Neuronal stem cell (in vitro differentiated cells): Measurements from ENCODE around the gene RFX4.

Source experiments
- DNase-seq: peaks from one replicate; pipeline ENCODE4 v3.0.0-alpha.2; 2013; ENCODE audit warnings: low spot score
- H2AFZ ChIP-seq: one replicate; pipeline ENCODE4 v1.6.1; 2013; ENCODE audit warnings: mild to moderate bottlenecking, low read length, inconsistent platforms
- H2AK5ac ChIP-seq: 2 replicates; pipeline ENCODE4 v1.6.1; 2013; ENCODE audit warnings: low read depth, mild to moderate bottlenecking, inconsistent platforms, low read length, moderate library complexity, mixed read lengths
- H2BK120ac ChIP-seq: 2 replicates; pipeline ENCODE4 v1.6.1; 2013; ENCODE audit warnings: low read depth, mild to moderate bottlenecking, inconsistent platforms, low read length, moderate library complexity, mixed read lengths
- H2BK12ac ChIP-seq: one replicate; pipeline ENCODE4 v1.6.1; 2013; ENCODE audit warnings: low read length, inconsistent platforms
- H2BK15ac ChIP-seq: 2 replicates; pipeline ENCODE4 v1.6.1; 2013; ENCODE audit warnings: mild to moderate bottlenecking, low read length, inconsistent platforms, mixed read lengths
- H2BK5ac ChIP-seq: one replicate; pipeline ENCODE4 v1.6.1; 2013; ENCODE audit warnings: inconsistent platforms, mild to moderate bottlenecking, low read length, moderate library complexity
- H3K14ac ChIP-seq: one replicate; pipeline ENCODE4 v1.6.1; 2013; ENCODE audit warnings: low read length, inconsistent platforms
- H3K18ac ChIP-seq: 2 replicates; pipeline ENCODE4 v1.6.1; 2013; ENCODE audit warnings: low read length, inconsistent platforms
- H3K23ac ChIP-seq: 2 replicates; pipeline ENCODE4 v1.6.1; 2013; ENCODE audit warnings: low read depth, mild to moderate bottlenecking, mixed read lengths, low read length, inconsistent platforms; ENCODE audit not compliant: poor library complexity
- H3K27ac ChIP-seq: replicated peaks from 3 replicates; pipeline ENCODE4 v1.5.1; 2013; ENCODE audit warnings: low read length, inconsistent platforms
- H3K27me3 ChIP-seq, 3 experiments: 2 replicates each; pipeline ENCODE4 v1.6.1; 2013; ENCODE audit warnings: low read length in 3 of 3, mild to moderate bottlenecking in 2 of 3, inconsistent platforms in 1 of 3, low read depth in 1 of 3, mixed read lengths in 1 of 3, moderate library complexity in 1 of 3; ENCODE audit not compliant: control insufficient read depth in 3 of 3, insufficient read depth in 3 of 3
- H3K36me3 ChIP-seq, 2 donors: replicated peaks in 1 of 2; 2 replicates each; pipeline ENCODE4 v1.6.1; 2013; ENCODE audit warnings: low read length in 2 of 2; ENCODE audit not compliant: control insufficient read depth in 2 of 2, insufficient read depth in 2 of 2
- H3K4ac ChIP-seq: 2 replicates; pipeline ENCODE4 v1.6.1; 2013; ENCODE audit warnings: inconsistent platforms, mild to moderate bottlenecking, low read length, moderate library complexity
- H3K4me1 ChIP-seq, 2 donors: 1 replicate in 1 of 2; 2 replicates in 1 of 2; pipeline ENCODE4 v1.6.1; 2013; ENCODE audit warnings: low read length in 2 of 2, low read depth in 1 of 2; ENCODE audit not compliant: control insufficient read depth in 2 of 2, insufficient read depth in 1 of 2
- H3K4me2 ChIP-seq: one replicate; pipeline ENCODE4 v1.6.1; 2013; ENCODE audit warnings: mild to moderate bottlenecking, low read length, inconsistent platforms; ENCODE audit not compliant: insufficient read depth, poor library complexity, severe bottlenecking
- H3K4me3 ChIP-seq, 2 donors: 2 replicates each; pipeline ENCODE4 v1.5.1; 2013; ENCODE audit warnings: low read length in 2 of 2, mild to moderate bottlenecking in 2 of 2, inconsistent platforms in 1 of 2, moderate library complexity in 1 of 2
- H3K79me1 ChIP-seq: one replicate; pipeline ENCODE4 v1.6.1; 2013; ENCODE audit warnings: low read depth, mild to moderate bottlenecking, inconsistent platforms, low read length, moderate library complexity
- H3K9ac ChIP-seq: one replicate; pipeline ENCODE4 v1.6.1; 2013; ENCODE audit warnings: mild to moderate bottlenecking, low read depth, low read length, inconsistent platforms; ENCODE audit not compliant: poor library complexity
- H3K9me3 ChIP-seq, 2 donors: replicated peaks in 1 of 2; 2 replicates each; pipeline versions ENCODE3 to v1.6.1; 2013; ENCODE audit warnings: low read length in 2 of 2, mild to moderate bottlenecking in 2 of 2, inconsistent platforms in 1 of 2, low read depth in 1 of 2, mixed read lengths in 1 of 2, moderate library complexity in 1 of 2; ENCODE audit not compliant: control insufficient read depth in 2 of 2, insufficient read depth in 1 of 2
- H4K8ac ChIP-seq: one replicate; pipeline ENCODE4 v1.6.1; 2013; ENCODE audit warnings: low read depth, mild to moderate bottlenecking, inconsistent platforms, low read length, moderate library complexity
- H4K91ac ChIP-seq: one replicate; pipeline ENCODE4 v1.6.1; 2013; ENCODE audit warnings: low read length, low read depth, mild to moderate bottlenecking, inconsistent platforms; ENCODE audit not compliant: poor library complexity
- WGBS, 2 donors: extraction: QIAGEN DNeasy Blood & Tissue Kit; methylation state at CpG; one replicate each; pipeline ENCODE4 v1.1.7; 2013; ENCODE audit warnings: missing lambda C conversion rate in 2 of 2, mixed read lengths in 1 of 2; ENCODE audit not compliant: insufficient read length in 2 of 2, insufficient replicate concordance in 1 of 2; ENCODE audit errors: extremely low coverage in 2 of 2; 5-methylcytosine and 5-hydroxymethylcytosine counted together

The RFX4 gene

DNA sequence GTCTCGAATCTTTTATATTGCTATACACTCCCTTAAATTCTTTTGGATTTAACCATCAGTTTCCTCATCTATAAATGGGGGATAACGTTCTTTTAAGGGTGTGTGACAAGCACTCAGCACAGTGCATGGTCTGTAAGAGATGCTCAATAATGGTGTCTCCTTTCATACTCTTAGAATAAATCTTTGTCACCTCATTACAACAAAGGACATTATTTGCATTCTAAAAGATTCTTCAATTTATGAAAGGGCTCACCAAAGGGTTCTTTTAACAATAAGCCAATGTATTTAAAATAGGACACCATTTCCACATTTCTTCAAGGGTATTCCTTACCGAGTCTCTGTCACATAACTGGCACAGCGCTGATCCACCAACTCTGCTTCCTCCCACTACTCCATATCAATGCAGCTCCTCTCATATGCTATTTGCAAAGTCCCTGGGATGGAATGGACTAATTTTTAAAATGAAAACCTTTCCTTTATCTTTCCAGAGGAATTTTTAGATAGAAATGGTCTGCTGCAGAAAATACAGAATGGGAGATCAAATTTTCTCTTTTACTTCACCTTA lies 162.5 kb downstream of the RFX4 start:
- H3K36me3 ChIP-seq = peaks cover 0 to 98% of the 10 kb centered on the region in 2 donors

DNA sequence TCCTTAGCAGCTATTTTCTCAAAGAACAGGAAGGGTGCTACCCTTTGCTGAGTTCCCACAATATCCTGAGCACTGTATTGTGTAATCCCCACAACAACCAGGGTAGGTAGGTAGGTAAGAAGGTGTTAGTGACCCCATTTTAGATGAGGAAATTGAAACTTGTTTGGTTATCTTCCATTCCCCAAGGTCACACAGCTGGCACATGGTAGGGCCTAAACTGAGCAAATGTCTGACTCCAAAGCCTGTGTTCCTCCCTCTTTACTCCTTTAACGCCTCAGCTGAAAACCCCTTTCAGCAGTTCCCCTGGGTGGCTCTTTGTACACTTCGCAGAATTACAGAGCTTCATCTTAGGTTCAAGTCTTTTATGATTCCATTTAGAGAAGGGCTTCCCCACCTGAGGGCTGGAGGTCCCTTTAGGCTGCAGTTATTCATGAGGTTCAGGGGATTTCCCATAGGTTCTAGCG lies 165.2 kb downstream of the RFX4 start:
- H3K4me3 ChIP-seq = no peak overlapping the region
- WGBS, 2 donors = no CpG with 5 or more reads among the region's 3 CpGs
- no peak overlapping the region for H2BK120ac ChIP-seq
- H4K8ac ChIP-seq = no peak overlapping the region
- no peak overlapping the region for H3K9ac ChIP-seq
- no peak overlapping the region for H3K18ac ChIP-seq
- no peak overlapping the region for H2BK15ac ChIP-seq
- peaks cover 0 to 85% of the 10 kb centered on the region in 2 donors for H3K36me3 ChIP-seq
- H2BK5ac ChIP-seq = no peak overlapping the region
- H3K23ac ChIP-seq = no peak overlapping the region
- no peaks in the 10 kb centered on the region for H3K27me3 ChIP-seq
- H3K9me3 ChIP-seq = peaks cover 3 to 8% of the 10 kb centered on the region in 2 donors
- H3K79me1 ChIP-seq = no peaks in the 10 kb centered on the region
- no peak overlapping the region for H4K91ac ChIP-seq
- no peak overlapping the region for H2AFZ ChIP-seq
- no peak overlapping the region for H3K27ac ChIP-seq
- H2AK5ac ChIP-seq = no peak overlapping the region
- no peak for DNase-seq
- H3K4me1 ChIP-seq = peaks cover 0 to 7% of the 10 kb centered on the region in 2 donors
- H2BK12ac ChIP-seq = no peak overlapping the region
- no peak overlapping the region for H3K4me2 ChIP-seq
- no peak overlapping the region for H3K4ac ChIP-seq
- H3K14ac ChIP-seq = no peak overlapping the region

More for the DNA sequence above, 162.5 kb downstream of the RFX4 start:
- H2BK120ac ChIP-seq = no peak overlapping the region
- no peak overlapping the region for H3K14ac ChIP-seq
- no peak overlapping the region for H3K4me2 ChIP-seq
- no peak overlapping the region for H2AFZ ChIP-seq
- H2BK5ac ChIP-seq = no peak overlapping the region
- H3K4ac ChIP-seq = no peak overlapping the region
- no peak overlapping the region for H3K18ac ChIP-seq
- H2AK5ac ChIP-seq = no peak overlapping the region
- no CpG with 5 or more reads among the region's 4 CpGs for WGBS, 2 donors
- H3K79me1 ChIP-seq = no peaks in the 10 kb centered on the region
- no peak for DNase-seq
- no peak overlapping the region for H3K27ac ChIP-seq
- no peak overlapping the region for H3K23ac ChIP-seq
- H3K4me3 ChIP-seq = no peak overlapping the region
- H3K9me3 ChIP-seq = peaks cover 3 to 5% of the 10 kb centered on the region in 2 donors
- no peak overlapping the region for H4K91ac ChIP-seq
- H3K27me3 ChIP-seq = no peaks in the 10 kb centered on the region
- H2BK12ac ChIP-seq = no peak overlapping the region
- peaks cover 0 to 10% of the 10 kb centered on the region in 2 donors for H3K4me1 ChIP-seq
- no peak overlapping the region for H3K9ac ChIP-seq
- H2BK15ac ChIP-seq = no peak overlapping the region
- H4K8ac ChIP-seq = no peak overlapping the region

DNA sequence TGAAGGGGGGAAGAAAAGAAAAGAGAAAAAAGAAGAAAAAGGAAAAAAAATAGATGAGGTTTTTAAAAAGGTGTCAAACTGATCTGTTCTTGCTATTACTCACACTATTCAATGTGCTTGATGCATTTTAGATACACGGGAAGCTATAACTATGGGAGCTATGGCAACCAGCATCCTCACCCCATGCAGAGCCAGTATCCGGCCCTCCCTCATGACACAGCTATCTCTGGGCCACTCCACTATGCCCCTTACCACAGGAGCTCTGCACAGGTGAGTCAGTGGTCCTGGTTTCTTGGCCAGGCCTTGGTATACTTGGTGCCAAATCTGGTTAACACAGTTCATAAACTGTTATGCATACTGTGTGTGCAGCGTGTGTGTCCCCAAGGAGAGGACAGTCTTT lies 167.7 kb downstream of the RFX4 start:
- no peak overlapping the region for H2BK120ac ChIP-seq
- H4K8ac ChIP-seq = no peak overlapping the region
- H2BK5ac ChIP-seq = no peak overlapping the region
- peaks cover 0 to 85% of the 10 kb centered on the region in 2 donors for H3K36me3 ChIP-seq
- H3K27me3 ChIP-seq = no peaks in the 10 kb centered on the region
- H3K9ac ChIP-seq = no peak overlapping the region
- H4K91ac ChIP-seq = no peak overlapping the region
- WGBS, 2 donors = no CpG with 5 or more reads among the region's 3 CpGs
- H3K18ac ChIP-seq = no peak overlapping the region
- H3K23ac ChIP-seq = no peak overlapping the region
- peaks cover 1 to 8% of the 10 kb centered on the region in 2 donors for H3K9me3 ChIP-seq
- no peak overlapping the region for H3K4ac ChIP-seq
- no peak overlapping the region for H2AFZ ChIP-seq
- no peak overlapping the region for H3K14ac ChIP-seq
- no peak overlapping the region for H2AK5ac ChIP-seq
- H3K27ac ChIP-seq = no peak overlapping the region
- no peaks in the 10 kb centered on the region for H3K79me1 ChIP-seq
- no peak overlapping the region for H2BK15ac ChIP-seq
- H3K4me3 ChIP-seq = no peak overlapping the region
- no peak overlapping the region for H2BK12ac ChIP-seq
- no peak overlapping the region for H3K4me2 ChIP-seq
- DNase-seq = no peak
- peaks cover 0 to 5% of the 10 kb centered on the region in 2 donors for H3K4me1 ChIP-seq

DNA sequence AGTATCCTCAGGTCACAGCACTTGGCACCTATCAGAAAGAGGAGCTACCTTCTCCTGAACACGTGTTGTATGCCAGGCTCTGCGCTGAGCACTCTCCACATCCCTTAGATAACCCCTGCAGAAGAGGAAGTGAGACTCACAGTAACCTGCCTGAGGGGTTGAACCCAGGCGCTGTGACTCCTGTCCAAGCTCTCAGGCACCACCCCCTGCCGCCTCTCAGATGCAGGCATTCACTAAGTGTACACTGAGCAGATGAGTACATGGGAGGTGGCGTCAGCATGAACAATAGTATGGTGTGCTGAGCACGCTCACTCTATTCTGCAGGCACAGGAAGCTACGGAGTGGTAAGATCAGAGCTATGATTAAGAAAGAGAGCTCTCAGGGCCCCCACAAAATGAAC lies 170.7 kb downstream of the RFX4 start:
- Histone ChIP-seq H3K9me3 (peaks cover 0 to 8% of the 10 kb centered on the region in 2 donors), H3K4me3 (no peak overlapping the region), H3K36me3 (peaks cover 0 to 85% of the 10 kb centered on the region in 2 donors), H3K9ac (no peak overlapping the region), H2AFZ (no peak overlapping the region), H3K27me3 (no peaks in the 10 kb centered on the region), H3K4ac (no peak overlapping the region), H2BK5ac (peak overlapping the region; percentile 67), H2AK5ac (peak overlapping the region; percentile 71), H3K14ac (no peak overlapping the region), H3K4me1 (peaks cover 6 to 10% of the 10 kb centered on the region in 2 donors), H3K23ac (no peak overlapping the region), H2BK15ac (peak overlapping the region; percentile 35), H3K4me2 (no peak overlapping the region), H3K79me1 (no peaks in the 10 kb centered on the region), H3K27ac (no peak overlapping the region), H4K91ac (no peak overlapping the region), H2BK12ac (no peak overlapping the region), H3K18ac (no peak overlapping the region), H2BK120ac (no peak overlapping the region), H4K8ac (no peak overlapping the region)
- WGBS, 2 donors = no CpG with 5 or more reads among the region's 7 CpGs
- DNase-seq = no peak
